ENCODE measurements around the gene FOXR1.
"Not testable (repeated sequence)": the region's sequence is repeated elsewhere in the genome, so short reads cannot be mapped to it uniquely, and the experiment has no call there.

Gene FOXR1

GRCh38 chr11:118997627-118998387 is 26.2 kb downstream of the FOXR1 start, which contains the start of gene CENATAC:
Gene CENATAC, plus strand, starts transcription at chr11:118998138. Its CDS starts 60 bp downstream, at chr11:118998198.
- DNase-seq (ENCODE audit: low read depth in 2 of 2), result peak; percentile 93 to 94

- no peak for DNase-seq (ENCODE audit: low read depth in 2 of 2)
These were observed 26.8 kb downstream of the FOXR1 start for GRCh38 chr11:118998388-118998717.

GRCh38 chr11:118998822-118999221 is 27.3 kb downstream of the FOXR1 start:
- no peak for DNase-seq (ENCODE audit: low read depth in 2 of 2)

- DNase-seq (ENCODE audit: low read depth in 2 of 2), result no peak
These were observed 29.3 kb downstream of the FOXR1 start for GRCh38 chr11:119000906-119001305.

GRCh38 chr11:119006656-119007055 is 35.1 kb downstream of the FOXR1 start:
- no peak for DNase-seq (ENCODE audit: low read depth in 2 of 2)

GRCh38 chr11:119011476-119012053 is 40.0 kb downstream of the FOXR1 start:
- no peak for DNase-seq (ENCODE audit: low read depth in 2 of 2)

GRCh38 chr11:119012629-119013170 is 41.1 kb downstream of the FOXR1 start:
- no peak for DNase-seq (ENCODE audit: low read depth in 2 of 2)

GRCh38 chr11:119014209-119014924 is 42.8 kb downstream of the FOXR1 start:
- DNase-seq (ENCODE audit: low read depth in 2 of 2), result no peak

GRCh38 chr11:119015054-119015611 is 43.6 kb downstream of the FOXR1 start:
- no peak for DNase-seq (ENCODE audit: low read depth in 2 of 2)

- DNase-seq (ENCODE audit: low read depth in 2 of 2), result no peak
These were observed 44.9 kb downstream of the FOXR1 start for GRCh38 chr11:119016216-119017009.

- not testable (repeated sequence) for DNase-seq (ENCODE audit: low read depth in 2 of 2)
These were observed 45.8 kb downstream of the FOXR1 start for GRCh38 chr11:119017377-119017776.

- peak; percentile 85 to 90 for DNase-seq (ENCODE audit: low read depth in 2 of 2)
These were observed 46.7 kb downstream of the FOXR1 start, which contains the start of the genes RPS25 and TRAPPC4 for GRCh38 chr11:119018074-119018938. Gene RPS25, minus strand, starts transcription at chr11:119018343. Its CDS starts 59 bp downstream, at chr11:119018284. Gene TRAPPC4, plus strand, starts transcription at chr11:119018766. Its CDS starts 30 bp downstream, at chr11:119018796.

GRCh38 chr11:119019996-119020395 is 48.4 kb downstream of the FOXR1 start:
- DNase-seq (ENCODE audit: low read depth in 2 of 2), result no peak

- DNase-seq (ENCODE audit: low read depth in 2 of 2), result no peak
These were observed 50.1 kb downstream of the FOXR1 start for GRCh38 chr11:119021631-119022030.

- DNase-seq (ENCODE audit: low read depth in 2 of 2), result no peak
These were observed 52.2 kb downstream of the FOXR1 start for GRCh38 chr11:119023741-119024140.

GRCh38 chr11:119024430-119025098 is 53.0 kb downstream of the FOXR1 start:
- DNase-seq (ENCODE audit: low read depth in 2 of 2), result no peak

- DNase-seq (ENCODE audit: low read depth in 2 of 2), result no peak
These were observed 53.5 kb downstream of the FOXR1 start for GRCh38 chr11:119025099-119025473.

GRCh38 chr11:119025541-119025940 is 54.0 kb downstream of the FOXR1 start:
- no peak for DNase-seq (ENCODE audit: low read depth in 2 of 2)

- DNase-seq (ENCODE audit: low read depth in 2 of 2), result no peak
These were observed 54.6 kb downstream of the FOXR1 start for GRCh38 chr11:119025978-119026766.

Measured in stimulated activated CD8-positive, alpha-beta memory T cell treated with anti-CD3 and anti-CD28 coated beads, Interleukin-2, amount 100 ng/mL, for 48 hours (primary cell).